Glomerular visceral epithelial cell (primary cell): ENCODE results near the gene TNXB.
"Not testable (repeated sequence)": the region's sequence is repeated elsewhere in the genome, so short reads cannot be mapped to it uniquely, and the experiment has no call there.

Source experiments
- DNase-seq: peaks from one replicate; pipeline ENCODE4 v3.0.0-alpha.2; 2016; ENCODE audit errors: extremely low spot score

The TNXB gene

GRCh38 chr6:32111424-32112066, 2.4 kb upstream of the TNXB start:
- DNase-seq, result no peak

DNA sequence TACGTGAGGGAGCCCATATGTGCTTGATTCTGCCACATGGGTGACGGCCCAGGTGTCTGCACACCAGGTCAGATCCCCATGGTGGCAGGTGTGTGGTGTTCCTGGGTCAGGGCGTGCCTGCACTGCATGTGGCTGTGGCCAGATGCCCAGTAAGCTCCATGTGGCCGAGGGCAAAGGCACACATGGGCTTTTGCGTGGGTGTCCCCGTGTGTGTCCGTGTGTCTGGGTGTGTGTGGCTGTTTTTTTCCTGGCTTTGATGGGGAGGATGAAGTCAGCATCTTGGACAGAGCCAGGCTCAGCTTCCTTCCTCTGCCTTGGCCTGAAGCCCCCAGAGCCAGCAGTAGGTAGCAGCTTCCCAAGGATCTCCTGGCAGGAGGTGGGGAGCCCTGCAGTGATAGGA, 1.5 kb upstream of the TNXB start:
- no peak for DNase-seq

DNA sequence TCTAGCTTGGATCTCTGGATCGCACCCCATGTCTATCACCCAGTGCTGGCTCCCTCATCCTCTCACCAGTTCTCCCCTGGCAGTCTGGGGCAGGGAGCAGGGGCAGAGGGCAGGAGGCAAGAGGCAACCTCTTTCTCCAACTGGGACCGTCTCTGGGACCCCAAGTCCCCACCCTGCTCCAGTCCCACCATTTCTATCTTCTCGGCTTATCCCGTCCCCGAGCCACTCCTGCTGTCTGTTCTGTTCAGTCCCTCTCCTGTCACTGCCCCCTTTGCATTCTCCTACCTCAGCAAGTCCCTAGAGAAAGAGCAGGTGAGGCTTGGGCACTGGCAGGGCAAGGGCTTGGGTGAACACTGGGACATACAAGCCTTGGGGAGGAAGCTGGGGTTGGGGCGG, 625 bp upstream of the TNXB start:
- no peak for DNase-seq

- DNase-seq, result no peak
Observed at GRCh38 chr6:32108727-32109113, 418 bp downstream of the TNXB start.

DNA sequence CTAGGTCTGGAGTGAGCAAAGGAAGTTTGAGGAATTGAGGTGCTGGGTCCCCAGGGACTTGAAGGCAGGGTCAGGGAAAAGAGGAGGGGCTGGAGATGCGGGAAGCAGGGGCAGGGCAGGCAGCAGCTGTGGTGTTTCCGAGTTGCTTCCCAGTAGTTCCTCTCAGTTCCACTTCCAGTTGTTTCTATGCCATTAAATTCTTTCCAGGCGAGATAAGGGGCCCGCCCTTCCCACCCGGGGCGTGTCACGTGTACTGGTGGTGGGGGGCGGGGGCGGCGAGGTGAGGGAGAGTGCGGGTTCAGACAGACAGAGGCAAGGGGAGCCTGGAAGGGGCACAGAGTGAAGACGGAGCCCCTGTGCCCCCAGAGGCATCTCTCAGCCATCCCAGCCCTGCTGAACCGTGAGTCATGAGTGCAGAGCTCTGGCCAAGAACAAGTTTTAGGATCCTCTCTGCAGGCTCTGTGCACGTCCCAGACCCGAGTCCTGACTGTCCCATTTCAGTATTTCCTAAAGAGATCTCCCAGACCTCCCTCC, 977 bp downstream of the TNXB start:
- DNase-seq, result no peak

GRCh38 chr6:32107406-32107805, 1.7 kb downstream of the TNXB start:
- DNase-seq, result peak; percentile 33

DNA sequence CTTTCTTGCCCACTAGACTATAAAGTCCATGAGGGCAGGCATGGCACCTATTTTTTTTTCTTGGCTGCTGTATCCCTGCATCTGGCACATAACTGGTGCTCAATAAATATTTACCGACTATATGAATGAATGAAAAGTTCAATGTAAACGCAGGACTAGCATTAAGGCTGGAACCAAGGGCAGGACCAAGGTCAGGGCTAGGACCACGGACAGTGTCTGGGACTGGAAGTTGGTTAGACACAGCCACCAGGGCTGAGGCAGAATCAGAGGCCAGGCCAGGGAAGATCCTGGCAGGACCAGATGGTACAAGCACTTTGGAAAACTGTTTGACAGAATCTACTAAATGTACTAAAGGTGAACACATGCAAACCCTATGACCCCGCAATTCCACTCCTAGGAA, 3.7 kb downstream of the TNXB start:
- DNase-seq, result no peak

- DNase-seq, result no peak
Observed at GRCh38 chr6:32102255-32102654, 6.9 kb downstream of the TNXB start.

DNA sequence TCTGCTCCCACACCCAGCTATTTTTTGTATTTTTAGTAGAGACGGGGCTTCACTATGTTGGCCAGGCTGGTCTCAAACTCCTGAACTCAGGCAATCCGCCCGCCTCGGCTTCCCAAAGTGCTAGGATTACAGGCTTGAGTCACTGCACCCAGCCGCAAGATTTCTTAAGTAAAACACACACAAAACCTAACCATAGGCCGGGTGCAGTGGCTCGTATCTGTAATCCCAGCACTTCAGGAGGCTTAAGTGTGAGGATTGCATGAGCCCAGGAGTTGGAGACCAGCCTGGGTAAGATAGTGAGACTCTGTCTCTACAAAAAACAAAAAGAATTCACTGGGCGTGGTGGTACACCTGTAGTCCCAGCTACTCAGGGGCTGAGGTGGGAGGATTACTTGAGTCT, 8.9 kb downstream of the TNXB start:
- not testable (repeated sequence) for DNase-seq

DNA sequence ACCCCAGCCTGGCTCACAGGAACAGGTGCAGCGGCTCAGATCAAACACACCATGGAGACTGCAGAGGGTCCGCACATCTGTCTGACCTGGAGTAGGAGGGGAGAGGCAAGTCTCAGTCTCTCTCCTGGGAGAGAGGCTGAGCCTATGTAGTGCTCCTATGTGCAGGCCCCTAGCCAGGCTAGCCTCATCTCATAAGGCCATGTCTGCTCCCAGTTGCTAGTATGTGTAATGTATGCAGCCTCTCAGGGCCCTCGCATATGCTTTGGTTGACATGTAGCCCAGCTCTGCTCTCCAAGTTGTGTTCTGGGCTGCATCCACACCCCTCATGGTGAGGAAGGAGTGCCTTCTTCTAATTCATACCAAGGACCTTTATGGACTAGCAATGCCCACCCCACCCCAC, 11.8 kb downstream of the TNXB start:
- no peak for DNase-seq

- no peak for DNase-seq
Observed at GRCh38 chr6:32096394-32097258, 12.5 kb downstream of the TNXB start.

DNA sequence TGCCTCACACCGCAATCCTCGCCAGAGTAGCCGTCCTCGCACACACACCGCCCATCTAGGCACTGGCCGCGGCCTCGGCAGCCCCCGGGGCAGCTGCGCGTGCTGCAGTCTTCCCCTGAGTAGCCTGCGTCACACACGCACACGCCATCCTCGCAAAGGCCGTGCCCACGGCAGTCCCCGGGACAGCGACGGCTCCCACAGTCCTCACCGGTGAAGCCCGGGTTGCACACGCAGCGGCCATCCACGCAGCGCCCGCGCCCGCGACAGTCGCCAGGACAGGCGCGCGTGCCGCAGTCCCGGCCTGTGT, 13.1 kb downstream of the TNXB start:
- DNase-seq, result no peak

DNA sequence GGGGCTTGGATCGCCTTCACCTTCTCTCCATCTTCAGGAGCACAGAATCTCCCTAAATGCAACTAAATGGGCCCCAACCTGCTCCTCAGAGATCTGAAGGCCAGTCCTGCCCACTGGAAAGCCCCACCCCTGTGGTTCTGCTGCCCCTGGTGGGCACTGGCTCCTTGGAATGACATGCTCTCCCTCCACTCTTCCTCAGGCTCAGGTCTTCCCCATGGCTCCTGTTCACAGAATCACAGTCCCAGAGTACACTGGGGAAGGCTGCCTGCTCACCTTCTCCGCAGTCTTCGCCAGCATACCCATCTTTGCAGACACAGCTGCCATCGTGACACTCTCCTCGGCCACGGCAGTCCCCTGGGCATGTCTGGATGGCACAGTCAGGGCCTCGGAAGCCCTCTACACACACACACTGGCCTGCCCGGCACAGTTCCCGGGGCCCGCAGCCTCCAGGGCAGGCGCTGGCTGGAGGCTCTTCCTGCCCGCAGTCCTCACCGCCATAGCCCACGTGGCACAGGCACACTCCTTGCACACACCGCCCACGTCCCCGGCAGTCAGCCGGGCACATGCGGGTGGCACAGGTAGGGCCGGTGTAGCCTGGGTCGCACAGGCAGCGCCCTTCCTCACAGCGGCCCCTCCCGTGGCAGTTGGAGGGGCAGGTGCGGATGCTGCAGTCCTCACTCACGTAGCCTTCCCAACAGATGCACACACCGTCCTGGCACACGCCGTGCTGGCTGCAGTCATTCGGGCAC, 13.6 kb downstream of the TNXB start:
- DNase-seq, result no peak

GRCh38 chr6:32092760-32093497, 16.2 kb downstream of the TNXB start:
- no peak for DNase-seq

GRCh38 chr6:32089082-32089828, 19.9 kb downstream of the TNXB start:
- no peak for DNase-seq

GRCh38 chr6:32088487-32089049, 20.6 kb downstream of the TNXB start:
- no peak for DNase-seq

DNA sequence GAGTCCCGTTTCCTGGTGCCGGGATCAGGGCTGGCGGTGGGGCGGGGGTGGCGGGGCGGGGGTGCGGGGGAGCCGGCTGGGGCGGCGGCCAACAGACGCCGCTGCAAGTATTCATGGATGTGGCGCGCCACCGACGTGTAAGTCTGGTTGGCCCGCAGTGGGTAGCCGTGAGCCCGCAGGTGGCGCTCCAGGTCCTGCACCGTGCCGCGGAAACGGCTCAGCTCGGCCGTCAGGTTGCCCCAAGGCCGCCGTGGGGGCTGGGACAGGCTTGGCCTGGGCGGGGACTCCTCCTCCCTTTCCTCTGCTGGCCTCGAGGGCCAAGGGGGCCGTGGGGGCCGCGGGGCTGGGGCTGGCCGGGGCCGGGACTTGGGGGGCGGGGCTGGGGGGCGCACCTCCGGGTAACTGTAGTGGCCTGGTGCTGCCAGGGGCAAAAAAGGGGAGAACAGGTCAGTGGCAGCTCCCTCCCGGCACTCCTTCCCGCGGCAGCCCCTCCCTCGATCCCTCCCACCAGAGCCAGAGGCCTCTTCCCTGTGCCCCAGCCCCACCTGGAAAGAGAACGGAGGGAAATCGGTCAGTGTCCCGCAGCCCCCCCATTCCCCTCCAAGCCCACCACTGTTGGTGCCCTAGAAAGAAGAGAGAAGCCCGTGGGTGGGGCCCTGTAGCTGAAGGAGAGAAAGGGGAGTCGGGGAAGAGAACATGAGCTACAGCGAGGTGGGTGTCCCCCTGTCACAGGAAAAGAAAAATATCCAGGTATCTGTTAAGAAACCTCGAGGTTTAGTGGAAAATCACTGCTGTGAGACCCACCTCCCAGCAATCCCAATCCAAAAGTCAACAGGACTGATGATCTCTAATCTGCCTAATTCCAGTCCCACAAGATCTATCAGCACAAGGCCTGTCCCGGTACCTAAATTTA, 21.3 kb downstream of the TNXB start:
- peak; percentile 63 for DNase-seq

- peak; percentile 87 for DNase-seq
Observed at GRCh38 chr6:32086661-32087573, 22.2 kb downstream of the TNXB start.
